Measurements from ENCODE around the gene CRK.
"Not testable (repeated sequence)": the region's sequence is repeated elsewhere in the genome, so short reads cannot be mapped to it uniquely, and the experiment has no call there.

Gene CRK

DNA sequence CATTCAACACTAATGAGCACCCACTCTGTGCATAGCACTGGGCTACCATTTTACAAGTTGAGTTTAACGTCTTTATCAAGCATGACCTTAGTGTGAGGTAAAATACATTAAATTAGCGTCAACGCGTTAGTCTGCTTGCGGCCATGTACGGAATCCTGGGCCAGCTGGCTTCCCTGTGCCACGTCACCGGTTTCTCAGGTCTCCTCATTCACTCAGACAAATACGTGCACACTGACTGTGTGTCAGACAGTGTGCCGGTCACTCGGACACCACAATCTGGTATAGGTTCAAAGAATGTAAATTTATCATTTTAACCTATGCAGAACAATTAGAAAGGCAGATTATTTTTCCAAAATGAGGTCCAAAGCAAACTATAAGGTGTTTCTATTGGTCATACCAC is 34.6 kb downstream of the CRK start:
- no peak for DNase-seq (ENCODE audit: low read depth)

DNA sequence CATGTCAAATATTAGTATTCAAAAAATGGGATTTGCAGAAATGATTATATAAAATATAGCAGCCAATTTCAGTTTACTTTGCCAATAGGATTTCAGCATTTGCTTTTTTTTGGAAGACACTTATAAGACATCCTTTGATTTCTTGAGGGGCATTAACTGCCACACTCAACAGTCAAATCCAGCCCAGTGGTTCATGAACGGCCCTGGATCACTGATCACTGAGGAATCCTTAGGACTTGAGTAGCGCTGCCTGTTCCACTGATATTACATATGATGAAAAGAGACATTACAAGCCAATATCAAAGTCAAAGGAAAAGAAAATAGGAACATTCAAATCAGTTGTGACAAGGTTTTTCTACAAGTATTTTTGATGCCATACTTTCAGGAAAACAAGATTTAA is 35.1 kb downstream of the CRK start:
- no peak for DNase-seq (ENCODE audit: low read depth)

- no peak for DNase-seq (ENCODE audit: low read depth)
Observed at GRCh38 chr17:1420163-1420562, 35.9 kb downstream of the CRK start.

- DNase-seq (ENCODE audit: low read depth): not testable (repeated sequence)
Observed at GRCh38 chr17:1418476-1418875, 37.6 kb downstream of the CRK start.

DNA sequence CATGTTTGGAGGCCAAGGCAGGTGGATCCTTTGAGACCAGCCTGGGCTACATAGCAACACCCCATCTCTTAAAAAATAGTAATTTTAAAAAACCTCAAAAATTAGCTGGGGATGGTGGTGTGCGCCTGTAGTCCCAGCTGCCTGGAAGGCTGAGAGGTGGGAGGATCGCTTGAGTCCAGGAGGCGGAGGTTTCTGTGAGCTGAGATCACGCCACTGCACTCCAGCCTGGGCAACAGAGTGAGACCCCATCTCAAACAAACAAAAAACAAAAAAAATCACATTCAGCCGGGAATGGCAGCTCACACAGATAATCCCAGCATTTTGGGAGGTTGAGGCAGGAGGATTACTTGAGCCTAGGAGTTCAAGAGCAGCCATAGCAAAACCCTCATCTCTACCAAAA is 39.6 kb downstream of the CRK start:
- no peak for DNase-seq (ENCODE audit: low read depth)

DNA sequence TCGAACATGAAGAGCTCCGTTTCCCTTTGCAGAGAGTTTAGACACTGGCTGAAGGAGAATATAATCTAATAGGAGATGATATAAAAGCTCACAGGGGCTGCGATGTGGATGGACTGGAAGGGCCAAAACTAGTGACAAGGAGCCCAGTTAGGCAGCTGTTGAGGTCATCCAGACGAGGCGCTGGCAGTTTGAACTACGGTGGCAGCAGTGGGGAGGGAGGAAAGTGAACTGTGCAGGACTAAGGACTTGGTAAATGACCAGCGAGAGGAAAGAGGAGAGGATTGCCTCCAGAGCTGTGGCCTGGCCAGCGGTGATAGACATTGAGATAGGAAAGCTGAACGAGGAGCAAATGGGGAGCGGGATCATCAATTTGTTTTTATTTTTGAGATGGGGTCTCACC is 41.4 kb downstream of the CRK start:
- no peak for DNase-seq (ENCODE audit: low read depth)

DNA sequence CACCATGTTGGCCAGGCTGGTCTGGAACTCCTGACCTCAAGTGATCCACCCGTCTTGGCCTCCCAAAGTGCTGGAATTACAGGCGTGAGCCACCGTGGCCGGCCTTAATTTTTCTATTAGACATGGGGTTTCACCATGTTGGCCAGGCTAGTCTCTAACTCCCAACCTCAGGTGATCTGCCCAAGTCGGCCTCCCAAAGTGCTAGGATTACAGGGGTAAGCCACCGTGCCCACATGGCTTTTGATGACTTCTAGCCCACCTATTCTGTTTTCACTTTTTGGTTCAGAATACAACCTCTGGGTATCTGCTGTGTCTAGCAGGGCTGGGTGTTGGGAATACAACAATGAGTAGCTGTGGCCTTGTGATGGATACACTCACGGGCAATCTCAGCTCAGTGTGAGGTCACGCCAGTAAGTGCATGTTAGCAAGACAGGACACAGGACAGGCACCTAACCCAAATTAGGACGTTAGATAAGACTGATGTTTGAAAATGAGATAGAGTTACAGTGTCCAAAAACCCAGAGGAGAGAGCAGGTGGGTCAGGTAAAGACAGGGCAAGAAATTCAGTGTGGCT is 41.9 kb downstream of the CRK start:
- no peak for DNase-seq (ENCODE audit: low read depth)

- DNase-seq (ENCODE audit: low read depth): no peak
Observed at GRCh38 chr17:1413281-1413791, 42.7 kb downstream of the CRK start.

GRCh38 chr17:1412185-1413110 is 43.6 kb downstream of the CRK start:
- no peak for DNase-seq (ENCODE audit: low read depth)

DNA sequence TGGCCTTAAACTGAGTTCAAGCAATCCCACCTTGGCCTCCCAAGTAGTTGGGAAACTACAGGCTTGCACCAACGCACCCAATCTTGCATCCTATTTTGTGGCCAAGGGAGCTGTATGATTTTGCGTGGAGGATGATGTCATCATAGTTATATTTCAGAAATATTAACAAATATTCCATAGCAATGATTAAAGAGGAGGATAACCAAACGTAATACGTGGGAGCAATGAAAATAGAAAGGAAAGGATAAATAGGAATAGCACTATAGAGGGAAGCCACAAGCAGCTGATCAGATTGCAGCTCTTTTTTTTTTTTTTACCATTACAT is 53.8 kb downstream of the CRK start:
- DNase-seq (ENCODE audit: low read depth): no peak

GRCh38 chr17:1399679-1400512 is 56.1 kb downstream of the CRK start, which contains the start of gene YWHAE:
Gene YWHAE (minus strand): TSS chr17:1400222. CDS start chr17:1400110, 112 bp downstream.
- peak; percentile 96 for DNase-seq (ENCODE audit: low read depth)

GRCh38 chr17:1398931-1399678 is 56.9 kb downstream of the CRK start:
- no peak for DNase-seq (ENCODE audit: low read depth)

- DNase-seq (ENCODE audit: low read depth): no peak
Observed at GRCh38 chr17:1398028-1398427, 58.0 kb downstream of the CRK start.

DNA sequence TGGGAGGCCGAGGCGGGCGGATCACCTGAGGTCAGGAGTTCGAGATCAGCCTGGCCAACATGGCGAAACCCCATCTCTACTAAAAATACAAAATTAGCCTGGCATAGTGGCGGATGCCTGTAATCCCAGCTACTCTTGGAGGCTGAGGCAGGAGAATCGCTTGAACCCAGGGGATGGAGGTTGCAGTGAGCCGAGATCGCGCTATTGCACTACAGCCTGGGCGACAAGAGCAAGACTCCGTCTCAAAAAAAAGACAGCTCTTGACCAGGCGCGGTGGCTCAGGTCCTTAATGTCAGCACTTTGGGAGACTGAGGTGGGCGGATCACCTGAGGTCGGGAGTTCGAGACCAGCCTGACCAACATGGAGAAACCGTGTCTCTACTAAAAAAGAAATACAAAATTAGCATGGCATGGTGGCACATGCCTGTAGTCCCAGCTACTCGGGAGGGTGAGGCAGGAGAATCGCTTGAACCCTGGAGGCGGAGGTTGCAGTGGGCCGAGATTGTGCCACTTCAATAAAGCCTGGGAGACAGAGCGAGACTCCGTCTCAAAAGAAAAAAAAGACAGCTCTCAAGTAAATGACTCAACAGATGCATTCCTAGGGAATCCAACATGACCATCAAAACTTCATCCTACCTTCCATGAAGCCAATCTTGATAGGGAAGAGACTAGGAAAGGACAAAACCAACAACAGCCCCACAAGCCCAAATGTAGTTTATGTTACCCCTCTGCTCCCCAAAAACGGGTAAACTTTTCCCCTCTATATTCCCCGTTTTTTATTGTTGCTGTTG is 60.0 kb downstream of the CRK start:
- not testable (repeated sequence) for DNase-seq (ENCODE audit: low read depth)

DNA sequence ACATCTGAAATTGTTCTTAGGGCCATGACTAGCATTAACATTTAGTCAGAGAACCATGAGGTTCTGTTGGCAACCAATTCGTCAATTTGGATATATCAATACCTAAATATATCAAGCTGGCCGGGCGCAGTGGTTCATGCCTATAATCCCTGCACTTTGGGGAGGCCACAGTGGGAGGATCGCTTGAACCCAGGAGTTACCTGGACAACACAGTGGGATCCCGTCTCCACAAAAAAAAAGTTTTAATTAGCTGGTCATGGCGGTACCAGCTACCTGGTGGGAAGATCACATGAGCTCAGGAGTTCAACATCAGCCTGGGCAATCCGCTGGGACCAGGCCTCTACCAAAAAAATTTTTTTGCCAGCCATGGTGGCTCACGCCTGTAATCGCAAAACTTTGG is 64.5 kb downstream of the CRK start:
- DNase-seq (ENCODE audit: low read depth): no peak

DNA sequence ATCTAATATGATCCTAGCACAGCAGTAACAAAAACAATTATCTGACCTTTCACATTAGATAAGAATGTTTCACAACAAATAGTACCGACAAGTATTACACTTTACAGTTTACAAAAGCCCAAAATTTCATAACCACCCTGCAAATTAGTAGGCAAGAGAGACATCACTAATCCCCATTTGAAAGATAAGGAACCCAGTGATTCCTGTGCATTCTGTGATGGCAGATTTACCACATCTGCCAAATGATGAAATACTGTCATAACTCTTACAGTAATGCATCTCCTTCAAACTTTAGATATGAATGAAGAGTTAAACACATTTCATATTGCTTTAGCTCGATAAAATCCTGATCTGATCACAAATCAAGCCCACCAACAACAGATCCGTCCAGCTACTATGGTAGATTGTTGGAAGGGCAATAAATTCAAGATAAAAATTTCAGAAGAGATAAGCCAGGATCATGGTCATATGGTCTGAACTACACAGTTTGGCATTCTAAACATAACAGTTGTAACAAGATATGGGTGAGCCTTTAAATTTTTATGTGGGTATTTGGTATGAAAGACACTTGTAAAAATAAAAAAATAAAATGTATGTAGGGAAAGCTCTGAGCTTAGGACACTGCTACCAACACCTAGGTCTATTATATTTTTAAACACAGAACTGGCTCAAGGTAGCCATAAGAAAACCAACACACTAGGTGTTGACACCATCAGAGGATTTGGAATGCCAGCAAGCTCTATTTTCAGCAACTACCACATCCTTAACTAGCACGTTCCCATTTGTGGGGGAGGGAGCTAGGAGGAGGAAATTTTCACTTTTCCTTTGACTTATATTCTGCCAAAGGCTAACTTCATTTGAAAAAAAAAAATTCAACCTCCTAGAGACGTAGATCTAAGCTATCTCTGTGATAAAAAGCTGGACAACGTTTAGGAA is 65.3 kb downstream of the CRK start:
- no peak for DNase-seq (ENCODE audit: low read depth)

GRCh38 chr17:1387490-1388227 is 68.4 kb downstream of the CRK start:
- not testable (repeated sequence) for DNase-seq (ENCODE audit: low read depth)

- DNase-seq (ENCODE audit: low read depth): not testable (repeated sequence)
Observed at GRCh38 chr17:1386675-1387190, 69.3 kb downstream of the CRK start.

- DNase-seq (ENCODE audit: low read depth): no peak
Observed at GRCh38 chr17:1386265-1386664, 69.8 kb downstream of the CRK start.
